HG03095 (cell line): Measurements from ENCODE around the gene CST6.

Experiments used
- ATAC-seq: cut with Tn5 transposase; IDR thresholded peaks from one replicate; pipeline ENCODE4 v1.9.1; 2021; ENCODE audit warnings: moderate library complexity; ENCODE audit not compliant: unreplicated experiment

The CST6 gene, protein sequence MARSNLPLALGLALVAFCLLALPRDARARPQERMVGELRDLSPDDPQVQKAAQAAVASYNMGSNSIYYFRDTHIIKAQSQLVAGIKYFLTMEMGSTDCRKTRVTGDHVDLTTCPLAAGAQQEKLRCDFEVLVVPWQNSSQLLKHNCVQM

DNA sequence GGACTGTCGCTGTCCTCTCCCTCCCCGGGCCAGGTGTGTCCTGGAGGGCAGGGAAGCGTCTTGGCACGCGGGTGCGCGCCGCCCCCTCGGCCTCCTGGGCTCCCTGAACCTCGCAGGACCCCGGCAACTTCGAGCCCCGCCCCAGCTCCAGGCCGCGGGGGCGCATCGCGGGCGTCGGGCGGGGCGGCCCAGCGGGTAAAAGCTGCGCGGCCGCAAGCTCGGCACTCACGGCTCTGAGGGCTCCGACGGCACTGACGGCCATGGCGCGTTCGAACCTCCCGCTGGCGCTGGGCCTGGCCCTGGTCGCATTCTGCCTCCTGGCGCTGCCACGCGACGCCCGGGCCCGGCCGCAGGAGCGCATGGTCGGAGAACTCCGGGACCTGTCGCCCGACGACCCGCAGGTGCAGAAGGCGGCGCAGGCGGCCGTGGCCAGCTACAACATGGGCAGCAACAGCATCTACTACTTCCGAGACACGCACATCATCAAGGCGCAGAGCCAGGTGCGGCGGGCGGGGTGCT is at the start of gene CST6:
CST6 (plus strand) TSS at position 224 of the 519 bp plus-strand sequence; CDS start at position 261, 37 bp downstream.
- no peak for ATAC-seq

DNA sequence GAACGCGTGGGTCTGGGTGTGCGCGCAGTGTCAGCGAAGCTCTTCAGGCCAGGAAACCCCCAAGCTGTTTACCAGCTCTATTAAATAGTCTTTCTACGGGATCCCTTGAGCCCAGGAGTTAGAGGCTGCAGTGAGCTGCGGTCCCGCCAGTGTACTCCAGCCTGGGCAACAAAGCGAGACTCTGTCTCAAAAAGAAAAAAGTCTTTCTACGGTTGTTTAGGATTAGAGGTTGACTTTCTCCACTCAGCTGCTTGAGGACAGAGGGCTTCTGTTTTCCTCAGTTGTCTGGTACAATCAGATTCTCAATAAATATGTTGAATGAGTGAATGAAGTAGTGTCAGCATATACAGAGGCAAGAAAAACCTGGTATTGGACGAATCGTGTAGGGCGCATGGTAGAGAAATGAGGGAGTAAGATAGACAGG is 49.7 kb upstream of the CST6 start:
- ATAC-seq, result no peak

DNA sequence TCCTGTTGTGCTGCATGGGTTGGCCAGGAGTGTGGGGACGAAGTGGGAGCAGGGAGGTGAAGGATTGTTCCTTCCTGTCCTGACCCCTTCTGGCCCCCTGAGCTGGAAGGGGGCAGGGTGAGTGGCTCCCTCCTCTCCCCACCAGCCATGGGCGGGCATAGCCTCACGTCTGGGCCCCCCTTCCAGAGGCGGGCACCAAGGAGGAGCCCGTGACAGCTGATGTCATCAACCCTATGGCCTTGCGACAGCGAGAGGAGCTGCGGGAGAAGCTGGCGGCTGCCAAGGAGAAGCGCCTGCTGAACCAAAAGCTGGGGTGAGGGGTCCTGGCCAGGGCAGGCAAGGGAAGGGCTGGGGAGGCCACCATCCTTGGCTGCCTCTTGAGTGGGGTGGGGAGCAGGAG is 46.9 kb upstream of the CST6 start:
- ATAC-seq, result no peak

DNA sequence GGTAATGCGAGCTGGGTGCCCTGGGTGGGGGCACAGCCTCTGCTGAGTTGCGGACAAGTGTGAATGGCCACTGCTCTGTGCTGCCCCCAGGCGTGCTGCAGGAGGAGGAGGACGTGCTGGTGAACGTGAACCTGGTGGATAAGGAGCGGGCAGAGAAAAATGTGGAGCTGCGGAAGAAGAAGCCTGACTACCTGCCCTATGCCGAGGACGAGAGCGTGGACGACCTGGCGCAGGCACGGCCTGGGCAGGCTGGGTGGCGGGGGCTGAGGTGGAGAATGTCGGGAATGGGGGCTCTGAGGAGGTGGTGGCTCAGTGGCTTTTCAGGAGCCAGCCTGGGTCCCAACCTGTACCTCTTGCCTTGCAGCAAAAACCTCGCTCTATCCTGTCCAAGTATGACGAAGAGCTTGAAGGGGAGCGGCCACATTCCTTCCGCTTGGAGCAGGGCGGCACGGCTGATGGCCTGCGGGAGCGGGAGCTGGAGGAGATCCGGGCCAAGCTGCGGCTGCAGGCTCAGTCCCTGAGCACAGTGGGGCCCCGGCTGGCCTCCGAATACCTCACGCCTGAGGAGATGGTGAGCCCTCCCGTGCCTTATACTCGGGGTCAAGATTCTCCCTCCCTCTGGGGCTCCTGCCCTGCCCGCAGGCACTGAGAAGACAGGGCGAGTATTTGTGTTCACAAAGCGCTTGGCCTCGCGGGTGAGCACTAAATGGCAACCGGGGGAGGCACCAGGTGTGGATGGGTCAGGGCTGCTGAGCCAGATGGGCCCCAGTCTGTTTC is 45.6 kb upstream of the CST6 start:
- ATAC-seq, result no peak

DNA sequence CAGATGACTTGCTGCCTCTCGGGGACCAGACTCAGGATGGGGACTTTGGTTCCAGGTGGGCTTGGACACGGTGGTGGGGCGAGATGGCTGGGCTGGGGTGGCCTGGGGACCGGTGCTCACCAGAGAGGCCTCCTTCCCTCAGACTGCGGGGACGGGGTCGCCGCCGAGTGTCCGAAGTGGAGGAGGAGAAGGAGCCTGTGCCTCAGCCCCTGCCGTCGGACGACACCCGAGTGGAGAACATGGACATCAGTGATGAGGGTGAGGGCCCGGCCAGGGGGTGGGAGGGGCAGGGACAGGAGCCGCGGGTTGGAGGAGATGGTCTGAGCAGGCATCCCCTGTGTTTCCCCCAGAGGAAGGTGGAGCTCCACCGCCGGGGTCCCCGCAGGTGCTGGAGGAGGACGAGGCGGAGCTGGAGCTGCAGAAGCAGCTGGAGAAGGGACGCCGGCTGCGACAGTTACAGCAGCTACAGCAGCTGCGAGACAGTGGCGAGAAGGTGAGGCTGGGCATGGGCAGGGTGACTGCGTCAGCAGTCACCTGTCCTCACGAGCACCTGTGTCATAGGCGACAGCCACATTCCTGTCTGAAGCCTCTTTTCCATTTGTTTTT is 44.4 kb upstream of the CST6 start:
- ATAC-seq, result no peak

DNA sequence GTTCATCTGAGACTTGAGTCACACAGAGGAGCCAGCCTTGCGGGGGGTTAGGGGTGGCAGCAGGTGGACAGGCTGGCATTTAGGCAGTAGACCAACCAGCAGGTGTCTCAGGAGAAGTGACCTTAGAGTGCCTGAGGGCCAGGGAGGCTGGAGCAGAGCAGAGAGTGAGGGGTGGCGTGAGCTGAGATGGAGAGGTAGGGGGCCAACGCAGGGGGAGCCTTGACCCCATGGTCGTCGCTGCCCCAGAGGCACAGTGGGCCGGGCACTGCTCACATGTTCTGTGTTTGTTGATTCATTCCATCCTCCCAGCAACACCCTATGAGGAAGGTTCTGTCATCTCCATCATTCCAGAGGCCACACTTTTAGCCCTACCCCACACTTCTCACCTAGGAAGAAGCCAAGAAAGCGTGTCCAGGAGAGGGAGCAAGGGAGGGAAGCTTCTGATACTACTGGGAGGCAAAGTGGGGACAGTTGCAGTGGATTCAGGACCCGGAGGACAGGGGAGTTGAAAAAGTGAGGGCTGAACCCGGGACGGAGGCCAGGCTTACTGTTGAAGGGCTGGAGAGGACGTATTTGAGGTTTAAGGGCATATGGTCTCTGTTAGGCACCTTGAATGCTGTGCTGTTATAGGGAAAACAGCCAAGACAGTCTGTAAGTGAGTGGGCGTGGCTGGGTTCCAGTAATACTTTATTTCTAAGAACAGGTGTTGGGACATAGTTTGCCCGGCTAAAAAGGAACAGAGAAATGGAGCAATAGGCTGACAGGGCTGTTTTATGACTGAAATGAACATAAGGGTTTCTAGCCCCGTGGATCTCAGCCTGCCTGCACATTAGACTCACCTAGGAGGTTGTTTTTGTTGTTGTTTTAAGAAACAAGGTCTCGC is 43.0 kb upstream of the CST6 start:
- ATAC-seq, result no peak

DNA sequence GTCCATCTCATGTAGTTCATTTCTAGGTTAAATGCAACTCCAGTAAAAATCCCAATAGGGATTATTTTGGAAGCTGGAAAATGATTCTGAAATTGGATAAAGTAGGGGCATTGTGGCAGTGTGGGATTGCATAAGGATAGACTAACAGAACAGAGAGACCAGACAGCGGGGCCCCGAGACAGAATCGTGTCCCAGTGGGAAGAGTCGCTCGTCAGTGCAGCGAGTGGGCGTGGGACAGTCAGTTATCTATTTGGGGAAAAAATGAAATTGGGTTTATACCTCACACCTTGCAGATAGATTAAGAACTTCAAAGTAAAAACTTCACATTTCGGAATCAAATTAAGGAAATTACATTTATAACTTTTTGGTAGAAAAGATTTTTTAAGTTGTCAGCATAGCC is 39.7 kb upstream of the CST6 start:
- ATAC-seq, result no peak

DNA sequence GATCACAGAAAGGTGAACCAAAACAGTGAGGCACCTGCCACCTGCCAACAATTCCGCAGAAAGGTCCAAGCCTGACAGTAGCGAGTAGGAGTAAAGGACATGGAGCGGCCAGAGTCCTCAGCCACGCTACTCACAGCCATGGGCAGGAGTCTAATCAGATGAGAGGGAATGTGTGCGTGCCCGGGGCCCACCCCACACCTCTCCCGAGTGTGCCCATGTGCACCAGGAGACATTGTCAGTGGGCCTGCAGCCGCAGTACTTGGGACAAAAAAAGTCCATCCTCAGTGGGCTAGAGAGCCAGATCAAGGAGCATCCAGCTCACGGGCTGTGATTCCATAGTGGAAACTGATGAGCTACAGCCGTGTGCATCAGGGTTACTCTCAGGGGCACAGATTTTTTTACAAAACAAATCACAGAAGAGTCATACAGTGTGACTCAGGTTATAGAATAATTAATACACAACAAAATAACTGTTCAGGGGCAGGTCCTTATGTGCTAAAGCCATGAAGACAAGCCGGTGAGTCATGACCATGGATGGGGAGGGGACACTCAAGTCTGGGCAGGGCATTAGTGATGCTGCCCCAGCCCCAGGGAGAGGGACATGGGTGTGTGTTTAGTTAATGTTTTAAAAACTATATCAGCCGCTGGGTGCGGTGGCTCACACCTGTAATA is 38.2 kb upstream of the CST6 start:
- no peak for ATAC-seq

DNA sequence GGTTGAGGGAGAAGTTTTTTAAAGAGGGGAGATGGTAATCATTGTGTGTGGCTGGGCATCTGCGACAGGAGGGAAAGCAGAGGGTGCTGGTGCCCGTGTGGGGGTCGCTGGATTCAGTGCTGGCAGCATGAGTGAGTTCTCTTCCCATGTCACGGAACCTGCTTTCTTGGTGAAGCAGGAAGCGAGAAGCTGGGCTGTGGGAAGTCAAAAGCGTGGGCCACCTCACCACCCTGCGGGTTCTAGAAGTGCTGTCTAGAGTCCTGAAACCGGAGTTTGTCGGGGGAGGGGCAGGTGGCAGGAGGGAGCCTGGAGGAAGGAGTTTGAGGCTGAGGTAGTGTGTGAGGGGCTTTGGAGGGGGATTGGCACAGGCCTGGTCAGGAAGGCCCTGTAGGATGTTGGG is 36.0 kb upstream of the CST6 start:
- ATAC-seq, result no peak

DNA sequence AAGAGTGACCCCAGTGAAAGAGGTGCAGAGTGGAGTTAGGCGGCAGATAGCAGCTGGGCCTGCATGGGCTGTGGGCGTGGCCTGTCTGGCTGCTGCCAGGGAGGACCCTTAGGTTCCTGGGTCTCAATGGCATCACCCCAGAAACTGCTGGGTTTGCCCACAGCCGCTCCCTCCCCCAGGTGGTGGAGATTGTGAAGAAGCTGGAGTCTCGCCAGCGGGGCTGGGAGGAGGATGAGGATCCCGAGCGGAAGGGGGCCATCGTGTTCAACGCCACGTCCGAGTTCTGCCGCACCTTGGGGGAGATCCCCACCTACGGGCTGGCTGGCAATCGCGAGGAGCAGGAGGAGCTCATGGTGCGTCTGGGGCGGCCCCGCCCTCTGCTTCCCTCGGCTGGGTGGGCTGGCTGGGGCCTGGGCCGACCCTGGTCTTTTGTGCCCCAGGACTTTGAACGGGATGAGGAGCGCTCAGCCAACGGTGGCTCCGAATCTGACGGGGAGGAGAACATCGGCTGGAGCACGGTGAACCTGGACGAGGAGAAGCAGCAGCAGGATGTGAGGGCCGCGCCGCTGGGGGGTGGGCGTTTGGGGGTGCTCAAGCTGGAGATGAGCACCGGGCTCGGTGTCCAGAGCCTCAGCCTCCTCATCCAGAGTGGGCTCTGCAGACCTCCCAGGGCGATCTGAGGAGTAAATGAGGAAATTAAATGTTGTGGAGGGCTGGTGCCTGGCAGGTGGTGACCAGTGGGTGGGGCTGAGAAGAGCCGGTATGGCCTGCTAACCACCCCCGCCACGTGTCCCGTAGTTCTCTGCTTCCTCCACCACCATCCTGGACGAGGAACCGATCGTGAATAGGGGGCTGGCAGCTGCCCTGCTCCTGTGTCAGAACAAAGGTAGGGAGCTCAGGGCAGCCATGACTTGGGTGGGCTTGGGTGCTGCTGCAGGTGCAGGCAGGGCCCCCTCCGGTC is 35.3 kb upstream of the CST6 start:
- no peak for ATAC-seq

DNA sequence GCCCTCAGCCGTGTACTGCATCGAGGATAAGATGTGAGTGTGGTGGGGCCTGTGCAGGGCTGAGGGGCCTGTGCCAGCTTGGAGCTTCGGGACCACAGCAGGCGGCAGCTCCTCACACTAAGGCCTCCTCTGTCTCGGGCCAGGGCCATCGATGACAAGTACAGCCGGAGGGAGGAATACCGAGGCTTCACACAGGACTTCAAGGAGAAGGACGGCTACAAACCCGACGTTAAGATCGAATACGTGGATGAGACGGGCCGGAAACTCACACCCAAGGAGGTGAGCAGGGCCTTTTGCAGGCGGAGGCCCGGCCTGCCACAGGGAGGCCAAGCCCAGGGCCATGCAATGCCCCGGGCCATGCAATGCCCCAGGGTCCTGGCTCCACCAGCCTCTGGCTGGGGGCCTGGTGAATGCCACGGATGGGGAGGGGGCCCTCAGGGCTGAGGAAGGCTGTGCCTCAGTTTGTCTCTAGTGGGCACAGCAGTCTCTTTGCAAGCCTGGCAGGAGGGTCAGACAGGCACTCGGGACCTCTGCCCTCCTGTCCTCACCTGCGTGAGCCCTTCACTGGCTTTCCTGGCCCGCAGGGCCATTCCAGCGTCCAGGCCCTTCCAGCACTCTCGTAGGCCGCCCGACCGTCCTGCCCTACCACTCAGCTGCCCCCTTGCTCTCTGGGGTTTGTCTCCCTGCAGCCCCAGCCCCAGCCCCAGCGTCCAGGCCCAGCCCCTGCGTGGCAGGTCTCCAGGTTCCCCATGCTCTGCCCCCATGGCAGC is 34.0 kb upstream of the CST6 start:
- no peak for ATAC-seq

DNA sequence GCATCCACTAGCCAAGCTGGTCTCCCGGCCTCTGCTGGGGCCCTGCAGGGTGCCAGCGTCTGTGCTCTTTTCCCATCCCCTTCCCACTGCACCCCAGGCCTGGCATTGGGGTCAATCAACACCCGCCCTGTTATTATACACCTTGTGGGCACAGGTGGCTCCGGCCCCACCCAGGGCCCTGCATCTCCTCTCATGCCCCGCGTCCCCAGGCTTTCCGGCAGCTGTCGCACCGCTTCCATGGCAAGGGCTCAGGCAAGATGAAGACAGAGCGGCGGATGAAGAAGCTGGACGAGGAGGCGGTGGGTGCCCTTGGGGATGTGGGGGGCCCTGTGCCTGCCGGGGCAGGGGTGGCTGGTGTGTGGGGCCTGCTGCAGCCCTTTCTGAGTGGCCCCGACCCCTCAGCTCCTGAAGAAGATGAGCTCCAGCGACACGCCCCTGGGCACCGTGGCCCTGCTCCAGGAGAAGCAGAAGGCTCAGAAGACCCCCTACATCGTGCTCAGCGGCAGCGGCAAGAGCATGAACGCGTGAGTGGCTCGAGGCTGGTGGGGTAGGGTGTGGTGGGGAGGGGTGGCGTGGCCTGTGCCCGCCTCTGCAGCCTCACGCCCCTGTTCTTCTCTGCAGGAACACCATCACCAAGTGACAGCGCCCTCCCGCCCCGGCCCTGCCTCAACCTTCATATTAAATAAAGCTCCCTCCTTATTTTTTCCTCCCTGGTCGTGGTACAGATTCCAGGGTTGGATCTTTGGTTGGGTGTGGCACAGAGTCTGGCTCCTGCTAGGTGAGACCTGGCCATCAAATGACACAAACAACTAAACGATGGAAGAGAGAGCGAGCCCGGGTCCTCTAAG is 33.2 kb upstream of the CST6 start:
- ATAC-seq, result no peak

DNA sequence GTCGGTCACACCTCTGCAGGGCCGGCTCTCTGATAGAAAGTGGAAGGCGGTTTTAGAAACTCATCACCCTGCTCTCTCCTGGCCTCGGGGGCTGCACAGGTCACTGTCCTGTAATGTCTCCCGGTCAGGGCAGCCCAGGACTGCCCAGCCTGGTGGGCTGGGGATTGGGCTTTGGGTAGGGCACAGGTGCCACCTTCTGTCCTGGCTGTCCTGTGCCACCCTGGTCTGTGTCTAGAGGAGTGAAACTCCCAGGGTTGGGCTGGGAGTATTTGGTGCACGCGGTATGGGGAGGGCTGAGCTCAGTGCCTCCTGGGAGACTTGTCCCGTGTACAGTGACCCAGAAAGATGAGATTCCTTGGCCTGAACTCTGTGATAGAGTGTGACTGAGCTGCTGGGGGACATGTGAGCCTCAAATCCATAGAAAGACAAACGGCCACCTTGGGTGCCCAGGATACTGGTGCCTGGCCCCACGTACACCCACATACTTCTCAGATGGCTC is 32.5 kb upstream of the CST6 start:
- no peak for ATAC-seq

DNA sequence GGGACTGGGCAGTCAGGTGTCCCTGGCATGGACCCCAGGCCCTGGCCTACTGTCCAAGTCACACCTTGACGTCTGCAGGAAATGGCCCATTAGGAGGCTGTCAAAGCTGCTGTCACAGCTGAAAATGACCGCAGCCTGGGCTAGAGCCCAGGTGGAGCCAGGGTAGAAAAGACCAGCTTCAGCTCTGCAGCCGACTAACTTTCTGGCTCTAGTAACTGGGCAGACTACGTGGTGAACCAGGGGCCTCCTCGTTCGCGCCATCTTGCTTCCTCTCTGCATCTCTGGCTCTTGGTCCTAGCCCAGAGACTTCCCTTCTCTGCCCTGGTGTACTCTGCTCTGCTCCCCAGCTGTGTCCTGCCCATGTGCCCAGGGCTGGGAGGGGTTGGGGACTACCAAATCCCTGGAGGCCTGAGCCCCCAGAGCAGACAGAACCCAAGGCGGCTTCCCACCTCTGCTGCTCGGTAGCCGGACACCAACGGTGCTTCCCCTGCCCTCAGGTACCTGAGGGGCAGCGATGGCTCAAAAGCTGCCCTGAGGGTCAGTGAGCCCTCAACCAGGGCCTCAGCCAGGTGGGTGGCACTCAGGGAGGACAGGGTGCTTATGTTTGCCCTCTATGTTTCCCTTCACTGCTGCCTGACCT is 30.6 kb upstream of the CST6 start:
- ATAC-seq, result no peak

DNA sequence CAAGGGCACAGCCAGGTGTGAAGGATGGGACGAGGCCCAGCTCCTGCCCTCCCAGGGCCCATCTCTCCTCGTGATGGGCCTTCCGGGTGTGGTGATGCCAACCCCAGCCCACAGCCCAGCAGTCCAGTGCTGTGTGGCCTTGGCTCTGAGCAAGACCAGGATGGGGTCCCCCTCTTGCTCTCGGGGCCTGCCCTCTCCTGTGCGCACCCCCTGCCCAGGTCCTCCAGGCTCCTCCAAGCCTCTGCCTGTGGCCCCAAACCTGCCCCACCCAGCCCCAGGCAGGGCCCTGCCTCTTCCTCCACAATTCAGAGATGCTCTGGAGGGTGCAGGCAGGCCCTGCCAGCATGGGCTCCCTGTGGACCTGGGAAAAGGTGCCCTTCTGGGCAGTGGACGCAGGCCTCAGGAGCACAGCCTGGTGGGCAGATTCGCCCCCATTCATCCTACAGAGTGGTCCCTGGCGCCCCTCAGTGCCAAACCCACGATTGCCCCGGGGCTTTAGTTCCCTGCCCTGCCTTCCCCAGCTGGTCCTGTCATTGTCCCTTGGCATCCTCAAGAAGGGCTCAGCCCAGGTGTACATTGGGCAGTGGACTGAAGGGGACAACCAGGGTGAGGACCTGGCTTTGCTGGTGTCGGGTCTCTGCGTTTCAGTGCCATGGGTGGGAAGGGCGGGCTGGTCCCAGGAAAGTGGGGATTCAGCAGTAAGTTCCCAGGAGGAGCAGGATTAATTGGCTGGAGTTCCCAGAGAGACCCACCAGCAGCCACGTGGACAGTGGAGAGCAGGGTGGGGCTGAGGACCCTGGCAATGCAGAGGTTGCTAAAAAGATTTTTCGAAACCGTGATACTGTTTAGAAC is 29.6 kb upstream of the CST6 start:
- ATAC-seq, result no peak
